ENCODE measurements around the gene RDM1.
"Not testable (repeated sequence)": the region's sequence is repeated elsewhere in the genome, so short reads cannot be mapped to it uniquely, and the experiment has no call there.

Gene RDM1, protein sequence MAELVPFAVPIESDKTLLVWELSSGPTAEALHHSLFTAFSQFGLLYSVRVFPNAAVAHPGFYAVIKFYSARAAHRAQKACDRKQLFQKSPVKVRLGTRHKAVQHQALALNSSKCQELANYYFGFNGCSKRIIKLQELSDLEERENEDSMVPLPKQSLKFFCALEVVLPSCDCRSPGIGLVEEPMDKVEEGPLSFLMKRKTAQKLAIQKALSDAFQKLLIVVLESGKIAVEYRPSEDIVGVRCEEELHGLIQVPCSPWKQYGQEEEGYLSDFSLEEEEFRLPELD

DNA sequence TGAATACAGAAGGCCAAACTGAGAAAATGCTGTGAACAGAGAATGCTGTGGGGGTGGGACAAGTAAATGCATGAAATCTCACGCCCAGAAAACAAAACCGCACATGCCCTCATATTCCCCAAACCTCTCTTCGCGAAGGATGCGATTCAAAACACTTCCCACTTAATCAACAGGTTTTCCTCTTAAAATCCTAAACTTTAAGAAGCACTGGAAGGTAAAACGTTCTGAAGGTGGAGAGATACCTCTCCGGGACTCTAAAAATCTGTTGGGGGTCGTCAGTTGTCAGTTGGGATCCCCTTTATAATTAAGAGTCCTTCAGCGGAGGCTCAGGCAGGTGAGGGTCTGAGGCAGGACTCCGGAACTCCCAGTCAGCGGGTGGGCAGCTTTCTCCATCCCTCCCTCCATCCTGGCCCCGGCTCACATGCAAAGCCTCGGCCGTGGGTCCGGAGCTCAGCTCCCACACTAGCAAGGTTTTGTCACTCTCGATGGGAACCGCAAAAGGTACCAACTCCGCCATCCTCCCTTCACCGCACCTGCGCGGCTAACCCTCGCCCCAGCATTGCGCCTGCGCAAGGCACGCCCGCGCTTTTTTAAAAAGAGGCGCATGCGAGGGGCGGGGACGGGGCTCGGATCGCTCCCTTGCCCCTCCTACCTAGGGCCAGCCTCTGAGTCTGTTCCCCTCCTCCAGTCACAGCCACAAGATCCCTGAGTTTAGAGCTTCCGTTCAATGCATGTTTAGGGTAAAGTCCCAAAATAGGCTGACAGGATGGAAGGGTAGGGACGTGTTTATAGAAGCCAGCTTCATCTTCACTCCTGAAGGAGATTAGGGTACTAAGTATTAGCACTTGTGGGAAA, at the start of gene RDM1:
TSS of gene RDM1 (minus strand) at position 563 of the 855 bp plus-strand sequence. CDS start at position 517, 46 bp downstream.
- peak; percentile 80 for DNase-seq

DNA sequence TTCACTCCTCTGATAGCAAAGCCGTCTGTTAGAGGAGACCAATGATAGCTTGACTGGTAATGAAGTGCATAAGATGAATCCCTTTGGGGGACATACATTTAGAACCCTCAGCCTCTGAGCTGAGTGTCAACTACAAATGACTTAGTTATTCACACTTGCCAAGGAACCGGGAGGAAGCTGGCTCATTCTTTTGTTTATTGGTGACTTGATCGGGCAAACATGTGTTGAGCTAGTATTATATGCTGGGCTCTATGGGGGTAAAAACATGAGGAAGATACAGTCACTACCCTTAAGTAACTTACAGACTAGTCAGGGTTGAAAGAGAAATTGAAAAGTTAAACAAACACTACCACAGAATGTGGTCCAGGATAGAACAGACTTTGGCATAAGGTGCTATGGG, 47.8 kb upstream of the RDM1 start:
- DNase-seq: no peak

DNA sequence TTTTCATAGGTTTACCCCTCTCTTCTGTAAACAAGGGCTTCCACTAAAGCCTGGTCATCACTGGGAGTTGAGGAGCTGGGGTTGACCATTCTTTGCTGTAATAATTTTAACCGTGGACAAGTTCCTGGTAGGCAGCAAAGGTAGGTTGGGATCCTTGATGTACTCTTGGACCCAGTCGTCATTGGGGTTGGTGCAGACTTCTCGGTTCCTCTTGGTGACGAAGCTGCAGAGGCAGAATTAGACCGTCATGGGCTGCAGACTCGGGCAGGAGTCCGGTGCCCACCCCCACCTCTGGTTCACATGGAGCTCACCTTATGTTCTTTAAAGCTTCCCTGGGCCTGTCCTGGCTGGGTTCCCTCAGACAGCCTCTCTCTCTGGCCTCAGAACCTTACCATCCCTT, 46.9 kb upstream of the RDM1 start:
- no peak for DNase-seq

DNA sequence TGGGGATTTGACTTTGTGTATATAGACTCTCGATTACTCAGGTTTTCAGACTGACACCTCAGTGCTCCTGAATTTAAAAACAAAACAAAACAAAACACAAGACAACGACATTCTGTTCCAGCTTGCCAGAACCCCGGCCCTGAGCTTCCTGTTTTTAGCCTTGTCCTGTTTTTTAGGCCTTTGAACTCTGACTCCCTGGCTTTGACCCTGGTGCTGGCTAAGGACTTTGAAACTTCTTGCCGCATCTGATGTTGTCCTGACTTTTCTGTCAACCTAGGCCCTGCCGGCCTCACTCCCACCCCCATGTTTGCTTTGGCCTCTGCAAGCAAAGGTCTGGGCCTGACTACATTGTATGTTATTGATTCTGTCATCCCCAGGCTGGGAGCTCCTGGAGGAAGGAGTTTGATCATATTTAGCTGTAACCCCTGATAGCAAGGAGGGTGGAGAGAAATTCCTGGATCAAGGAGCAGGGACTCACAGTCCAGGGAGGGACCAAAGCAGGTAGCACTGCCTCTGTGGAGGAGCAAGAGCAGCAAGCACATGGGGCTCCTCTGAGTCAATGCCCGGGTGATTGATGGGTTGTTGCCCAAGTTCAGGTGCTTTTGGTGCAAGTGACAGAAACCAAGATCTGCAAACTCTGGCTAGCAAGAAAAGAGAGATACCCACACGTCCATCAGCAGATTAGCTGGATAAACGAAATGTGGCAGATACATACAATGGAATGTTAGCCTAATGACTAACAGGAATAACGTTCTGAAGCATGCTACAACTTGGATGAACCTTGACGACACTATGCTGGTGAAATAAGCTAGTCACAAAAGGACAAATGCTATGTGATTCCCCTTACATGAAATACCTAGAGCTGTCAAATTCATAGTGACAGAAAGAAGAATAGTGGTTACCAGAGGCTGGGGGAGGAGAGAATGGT, 43.0 kb upstream of the RDM1 start:
- no peak for DNase-seq

DNA sequence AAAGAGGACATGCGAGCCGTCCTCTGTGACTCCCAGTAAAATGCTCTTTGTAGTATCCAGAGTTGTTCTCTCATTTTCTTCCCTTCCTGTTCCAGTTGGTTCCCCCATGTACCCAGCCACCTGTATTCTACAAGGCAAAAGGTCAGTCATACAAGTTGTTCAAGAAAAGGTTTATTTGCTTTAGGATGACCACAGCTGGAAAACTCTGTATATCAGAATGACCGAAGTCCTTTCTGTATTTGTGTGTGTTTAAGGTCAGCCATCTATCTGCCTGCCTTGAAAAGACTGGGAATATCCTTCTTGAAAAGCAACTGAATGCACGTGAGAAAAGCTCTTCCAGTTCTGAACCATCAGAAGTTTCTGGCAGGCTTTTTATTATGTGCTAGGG, 42.4 kb upstream of the RDM1 start:
- DNase-seq: no peak

DNA sequence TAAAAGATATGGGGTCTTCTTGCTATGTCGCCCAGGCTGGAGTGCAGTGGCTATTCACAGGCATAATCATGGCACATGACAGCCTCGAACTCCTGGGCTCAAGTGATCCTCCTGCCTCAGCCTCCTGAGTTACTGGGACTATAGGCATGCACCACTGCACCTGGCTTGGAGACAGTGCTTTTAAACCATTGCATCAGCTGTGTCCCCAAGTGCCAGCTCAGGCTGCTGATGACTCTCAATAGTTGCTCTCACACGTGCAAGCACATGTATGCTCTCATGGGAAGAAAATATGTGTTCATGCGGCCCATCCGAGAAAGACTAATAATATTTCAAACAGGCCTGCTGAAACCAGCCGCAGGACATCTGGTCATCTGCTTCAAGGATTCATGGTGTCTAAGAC, 42.0 kb upstream of the RDM1 start:
- DNase-seq: no peak

DNA sequence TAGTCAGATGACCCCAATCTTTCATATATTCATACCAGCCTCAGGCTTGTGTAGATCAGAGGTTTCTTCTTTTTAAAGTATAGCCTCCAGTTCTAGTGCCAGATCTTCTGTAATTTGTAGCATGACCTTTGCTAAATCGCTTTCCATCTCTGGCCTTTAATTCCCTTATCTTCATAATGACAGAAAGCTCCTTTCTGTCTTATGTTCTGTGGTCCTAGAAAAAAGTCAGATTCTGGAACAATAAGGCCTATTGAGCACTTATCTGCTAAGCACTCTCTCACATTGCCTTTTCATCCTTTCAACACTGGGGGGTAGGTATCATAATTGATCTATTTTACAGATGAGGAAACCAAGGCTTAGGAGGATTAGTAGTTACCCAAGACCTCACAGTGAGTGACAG, 41.5 kb upstream of the RDM1 start:
- DNase-seq: no peak

DNA sequence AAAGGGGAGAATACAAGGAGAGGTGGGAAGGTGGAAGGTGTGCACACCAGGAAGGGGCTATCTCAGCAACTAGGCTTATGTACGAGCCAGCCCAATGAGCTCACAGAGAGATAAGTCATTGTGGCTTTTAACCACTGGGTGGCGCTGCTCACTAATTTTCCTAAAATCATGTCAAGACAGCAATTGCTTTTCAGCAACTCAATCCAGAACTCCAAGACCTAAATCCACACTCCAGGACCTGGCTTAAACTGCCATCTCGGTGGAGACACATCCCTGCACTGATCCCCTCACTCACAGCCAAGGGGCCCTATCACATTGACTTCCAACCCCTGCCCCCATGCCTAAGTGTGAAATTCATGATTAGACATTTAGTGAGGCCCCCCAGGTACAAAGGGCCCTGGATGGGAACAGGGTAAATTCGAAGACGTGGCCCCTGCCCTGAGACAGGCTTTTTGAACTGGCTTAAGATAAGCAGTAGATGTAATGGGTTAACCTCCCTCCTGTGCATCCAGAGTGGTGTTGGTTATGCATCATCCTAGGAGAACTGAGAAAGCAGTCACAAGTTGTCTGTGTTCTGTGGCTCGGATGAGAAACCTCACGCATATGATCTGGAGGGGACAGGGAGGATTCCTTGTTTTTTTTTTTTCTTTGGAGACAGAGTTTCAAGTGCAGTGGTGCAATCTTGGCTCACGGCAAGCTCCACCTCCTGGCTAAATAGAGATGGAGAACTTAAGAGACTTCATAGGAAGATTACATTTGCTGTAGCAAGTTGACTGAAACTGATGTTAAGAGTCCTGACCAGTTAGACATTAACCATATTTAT, 39.2 kb upstream of the RDM1 start:
- peak; percentile 16 for DNase-seq

DNA sequence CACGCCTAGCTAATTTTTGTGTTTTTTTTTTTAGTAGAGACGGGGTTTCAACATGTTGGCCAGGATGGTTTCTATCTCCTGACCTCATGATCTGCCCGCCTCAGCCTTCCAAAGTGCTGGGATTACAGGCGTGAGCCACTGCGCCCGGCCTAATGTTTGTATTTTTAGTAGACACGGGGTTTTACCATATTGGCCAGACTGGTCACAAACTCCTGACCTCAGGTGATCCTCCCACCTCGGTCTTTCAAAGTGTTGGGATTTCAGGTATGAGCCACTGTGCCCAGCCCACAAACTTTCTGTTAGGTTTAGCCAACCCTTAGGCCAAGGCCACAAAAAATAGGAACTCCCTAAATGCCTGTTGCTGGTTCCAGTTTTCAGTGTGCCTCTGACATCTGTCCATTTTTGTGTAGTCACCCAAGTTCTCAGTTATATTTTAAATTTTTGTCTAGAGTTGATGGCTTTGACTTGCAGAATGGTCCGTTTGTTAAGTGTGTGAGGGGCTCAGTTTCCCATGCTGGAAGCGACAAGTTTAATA, 38.0 kb upstream of the RDM1 start:
- DNase-seq: no peak

DNA sequence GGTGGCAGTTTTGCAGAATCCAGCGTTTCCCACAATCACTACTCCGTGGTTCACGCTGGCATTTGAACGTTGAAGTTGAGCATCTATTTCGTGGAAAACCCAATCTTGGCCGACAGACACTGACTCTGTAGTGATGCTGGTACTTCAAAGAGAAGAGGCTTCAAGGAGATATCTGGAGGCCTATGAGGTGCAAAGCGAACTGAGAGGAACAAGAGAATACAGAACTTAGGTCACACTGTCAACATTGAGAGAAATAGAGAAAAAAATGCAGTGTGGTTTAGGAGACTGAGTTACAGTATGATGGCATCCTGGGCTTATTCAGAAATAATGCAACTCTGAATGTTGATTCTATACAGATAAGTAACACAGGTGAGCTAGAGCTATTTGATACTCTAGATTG, 34.7 kb upstream of the RDM1 start:
- DNase-seq: no peak

DNA sequence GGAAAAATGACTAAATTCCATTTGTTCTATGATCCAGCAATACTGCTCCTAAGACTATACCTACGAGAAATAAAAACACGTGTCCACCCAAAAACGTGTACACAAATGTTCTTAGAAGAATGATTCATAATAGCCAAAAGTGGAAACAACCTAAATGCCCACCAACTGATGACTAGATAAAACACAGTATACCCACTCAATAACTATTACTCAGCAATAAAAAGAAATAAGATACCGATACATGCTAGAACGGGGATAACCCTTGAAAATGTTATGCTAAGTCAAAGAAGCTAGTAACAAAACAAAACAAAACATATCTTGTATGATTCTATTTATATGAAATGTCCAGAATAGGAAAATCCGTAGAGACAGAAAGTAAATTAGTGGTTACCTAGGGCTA, 33.1 kb upstream of the RDM1 start:
- no peak for DNase-seq

DNA sequence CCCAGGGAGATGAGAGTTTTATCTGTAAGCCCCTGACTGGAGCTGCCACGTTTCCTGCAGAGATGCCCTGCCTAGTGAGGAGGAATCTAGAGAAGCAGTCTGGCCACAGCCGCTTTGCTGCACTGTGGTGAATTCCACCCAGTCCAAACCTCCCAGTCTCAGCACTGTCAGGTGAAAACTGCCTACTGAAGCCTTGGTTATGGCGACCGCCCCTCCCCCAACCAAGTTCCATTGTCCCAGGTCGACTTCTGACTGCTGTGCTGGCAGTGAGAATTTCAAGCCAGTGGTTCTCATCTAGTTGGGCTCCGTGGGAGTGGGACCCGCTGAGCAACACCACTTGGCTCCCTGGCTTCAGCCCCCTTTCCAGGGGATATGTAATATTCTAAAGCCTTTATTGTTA, 23.1 kb upstream of the RDM1 start:
- DNase-seq: no peak

DNA sequence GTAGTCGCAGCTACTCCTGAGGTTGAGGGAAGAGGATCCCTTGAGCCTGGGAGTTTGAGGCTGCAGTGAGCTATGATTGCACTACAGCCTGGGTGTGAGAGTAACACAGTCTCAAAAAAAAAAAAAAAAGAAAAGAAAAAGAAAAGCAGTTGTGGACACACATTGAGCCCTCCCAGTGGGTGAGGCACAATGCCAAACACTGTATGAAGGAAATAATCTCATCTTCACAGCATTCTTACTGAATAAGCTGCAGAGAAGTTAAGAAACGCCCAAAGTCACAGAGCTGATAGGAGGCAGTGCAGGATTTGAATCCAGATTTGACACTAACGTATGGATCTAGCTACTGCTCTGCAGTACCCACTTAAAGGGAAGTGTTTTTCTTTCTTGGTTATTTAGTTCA, 18.8 kb upstream of the RDM1 start:
- no peak for DNase-seq

DNA sequence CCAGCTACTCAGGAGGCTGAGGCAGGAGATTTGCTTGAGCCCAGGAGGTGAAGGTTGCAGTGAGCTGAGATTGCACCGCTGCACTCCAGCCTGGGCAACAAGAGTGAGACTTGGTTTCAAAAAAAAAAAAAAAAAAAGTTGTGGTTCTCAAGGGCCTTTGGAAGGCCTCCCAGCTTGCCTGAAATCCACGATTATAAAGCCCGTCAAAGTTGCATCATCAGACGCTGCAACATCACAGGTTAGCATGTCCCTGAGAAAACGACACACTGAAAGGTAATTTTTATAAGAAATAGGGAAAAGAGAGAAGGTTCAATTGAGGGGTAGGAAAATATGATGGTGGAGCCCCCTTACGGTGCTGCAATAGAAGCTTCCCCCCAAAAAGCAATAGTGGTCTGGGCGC, 17.5 kb upstream of the RDM1 start:
- no peak for DNase-seq

DNA sequence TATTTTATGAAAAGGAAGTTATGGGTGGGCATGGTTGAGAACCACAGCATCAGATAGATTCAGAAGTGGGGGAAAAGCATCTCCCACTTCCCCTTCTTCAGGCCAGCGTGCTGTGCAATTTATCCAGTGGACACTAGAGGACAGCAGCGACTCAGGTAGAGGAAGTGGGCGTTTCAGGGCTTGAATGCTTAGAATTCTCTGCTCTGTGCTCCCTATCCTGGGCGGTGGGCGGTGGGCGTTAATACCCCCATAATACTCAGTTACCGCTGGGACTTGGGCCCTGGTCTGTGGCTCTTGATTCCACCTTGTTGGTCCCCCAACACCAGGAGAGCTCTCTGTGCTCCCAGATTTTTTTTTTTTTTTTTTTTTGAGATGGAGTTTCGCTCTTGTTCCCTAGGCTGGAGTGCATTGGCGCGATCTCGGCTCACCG, 16.6 kb upstream of the RDM1 start:
- no peak for DNase-seq

DNA sequence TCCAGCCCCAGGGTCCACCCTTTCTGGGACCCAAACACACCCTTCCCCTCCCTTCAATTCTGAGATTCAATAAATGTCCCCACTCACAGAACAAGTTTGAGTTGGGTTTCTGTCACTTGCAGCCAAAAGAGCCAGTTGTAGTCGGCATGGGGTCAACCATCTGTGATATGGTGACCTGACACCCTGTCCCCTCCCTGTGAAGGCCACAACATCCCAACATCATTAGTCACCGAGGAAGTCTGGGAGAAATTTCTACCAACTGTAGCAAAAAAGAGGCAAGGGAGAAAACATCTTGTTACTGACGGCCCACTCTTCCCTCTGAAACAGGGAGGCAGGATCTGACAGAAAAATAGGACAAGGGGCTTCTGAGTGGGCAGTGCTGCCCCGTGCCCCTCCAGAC, 13.6 kb upstream of the RDM1 start:
- no peak for DNase-seq

DNA sequence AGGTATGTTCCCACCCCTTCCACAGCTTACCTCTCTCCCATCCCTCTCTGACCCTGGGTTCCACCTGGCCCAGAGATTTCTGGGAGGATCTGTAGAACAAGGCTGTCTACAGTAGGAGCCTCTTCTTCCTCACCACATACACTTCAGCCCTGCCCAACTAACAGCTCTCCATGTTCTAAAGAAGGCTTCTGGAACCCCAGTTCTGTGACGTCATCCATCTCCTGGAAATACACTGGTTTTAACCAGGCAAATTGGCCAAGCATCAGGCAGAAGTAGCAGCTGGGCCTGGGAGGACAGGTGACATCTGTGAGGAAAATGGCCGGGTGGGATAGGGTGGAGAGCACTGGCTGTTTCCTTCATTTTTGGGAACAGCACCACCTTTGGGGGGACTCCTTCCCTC, 13.0 kb upstream of the RDM1 start, which contains the start of gene LYZL6:
TSS of gene LYZL6 (minus strand) at position 177 of the 400 bp plus-strand sequence. CDS start 4,357 bp downstream, outside the sequence.
- DNase-seq: no peak

DNA sequence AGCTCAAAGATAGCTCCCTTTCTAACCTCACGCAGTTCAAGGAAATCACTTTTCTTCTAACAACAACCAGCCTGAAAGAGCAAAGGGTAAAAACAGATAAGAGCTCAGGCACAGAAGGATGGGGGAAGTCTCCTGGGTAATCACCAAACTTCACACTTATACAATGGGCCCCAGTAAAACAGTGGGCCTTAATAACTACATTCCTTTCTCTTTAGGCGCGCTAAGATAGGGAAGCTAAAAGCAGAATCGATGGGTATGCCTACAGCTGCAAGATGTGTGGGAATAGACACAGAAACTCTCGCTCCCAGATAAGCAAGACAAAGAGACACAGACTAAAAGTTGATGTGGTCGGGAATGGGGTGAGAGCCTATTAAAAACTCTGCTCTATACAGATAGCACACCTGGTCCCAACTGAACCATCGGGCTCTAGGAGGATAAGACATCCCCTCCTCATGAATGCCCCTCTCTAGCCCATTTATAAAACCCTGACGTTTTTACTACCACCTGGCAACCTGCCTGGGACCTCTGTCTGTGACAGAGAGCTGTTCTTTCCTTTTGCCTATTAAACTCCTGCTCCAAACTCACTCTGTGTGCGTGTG, 12.1 kb upstream of the RDM1 start:
- DNase-seq: no peak

DNA sequence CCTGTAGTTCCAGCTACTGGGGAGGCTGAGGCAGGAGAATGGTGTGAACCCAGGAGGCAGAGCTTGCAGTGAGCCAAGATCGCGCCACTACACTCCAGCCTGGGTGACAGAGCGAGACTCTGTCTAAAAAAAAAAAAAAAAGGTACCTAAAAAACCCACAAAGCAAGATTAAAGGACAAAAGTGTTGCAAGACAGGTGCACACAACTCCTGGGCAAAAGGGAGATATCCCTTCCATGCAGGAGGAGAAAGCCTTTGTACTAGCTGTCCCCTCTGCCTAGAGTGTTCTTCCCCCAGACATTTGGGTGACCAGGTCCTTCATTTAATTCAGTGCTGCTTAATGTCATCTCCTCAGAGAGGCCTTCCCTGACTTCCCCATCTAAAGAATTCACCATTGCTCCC, 7.9 kb upstream of the RDM1 start:
- DNase-seq: not testable (repeated sequence)

DNA sequence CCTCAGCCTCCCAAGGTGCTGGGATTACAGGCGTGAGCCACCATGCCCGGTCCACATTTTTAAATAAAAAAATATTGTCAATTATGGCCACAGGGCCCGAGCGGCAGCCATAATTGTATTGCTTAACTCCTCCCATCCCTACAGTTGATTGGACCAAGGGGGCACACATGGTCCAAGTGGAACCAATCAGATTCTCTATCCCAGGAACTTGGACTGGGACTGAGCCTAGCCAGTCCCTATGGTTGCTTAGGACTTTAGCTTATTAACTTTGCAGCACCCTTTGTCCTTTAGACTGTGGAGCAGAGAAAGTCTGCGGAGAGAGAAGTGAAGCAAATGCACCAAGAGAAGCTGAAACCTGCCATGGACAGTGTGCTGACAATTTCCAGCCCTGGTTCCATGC, 5.5 kb upstream of the RDM1 start:
- no peak for DNase-seq

DNA sequence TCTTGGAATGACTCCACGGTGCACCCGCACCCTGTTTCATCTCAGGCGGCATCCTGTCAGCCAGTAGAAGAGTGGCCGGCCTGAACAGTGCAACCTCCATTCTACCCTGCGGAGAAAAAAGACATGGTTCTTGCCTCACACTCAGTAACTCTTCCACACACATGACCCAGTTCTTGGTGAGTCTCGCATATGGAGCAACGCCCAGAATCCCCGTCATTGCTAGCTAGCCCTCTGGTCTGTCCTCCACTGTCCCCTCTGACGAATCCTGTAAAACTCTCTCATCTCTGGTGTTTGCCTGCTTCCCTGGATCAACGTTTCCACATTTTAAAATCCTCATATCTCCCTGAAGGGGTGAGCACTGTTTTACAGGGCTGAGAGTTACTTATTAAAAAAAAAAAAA, 4.2 kb upstream of the RDM1 start:
- no peak for DNase-seq

DNA sequence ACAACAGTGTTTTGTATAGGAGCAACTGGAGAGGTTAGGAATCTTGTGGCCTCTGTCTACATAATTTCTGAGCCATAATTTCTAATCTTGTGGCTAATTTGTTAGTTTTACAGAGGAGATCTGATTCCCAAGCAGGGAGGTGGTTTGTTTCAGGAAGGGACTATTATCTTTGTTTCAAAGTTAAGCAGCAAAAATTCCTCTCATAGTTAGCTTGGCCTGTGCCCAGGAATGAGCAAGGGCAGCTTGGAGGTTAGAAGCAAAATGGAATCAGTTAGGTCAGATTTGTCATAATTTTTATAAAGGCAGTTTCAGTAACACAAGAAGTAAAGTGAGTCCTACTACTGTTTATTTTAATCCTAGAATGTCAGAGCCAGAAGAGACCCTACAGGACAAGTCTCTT, 2.0 kb upstream of the RDM1 start:
- no peak for DNase-seq
